OCI-LY7 (cell line): ENCODE data around the gene OR2A12.

Source experiments
- EZH2phosphoT487 ChIP-seq: fragments of 200-600 bp; sonication (generic); IDR thresholded peaks from 2 replicates; pipeline ENCODE4 v1.6.1; 2018; ENCODE audit warnings: low read depth, borderline replicate concordance, mild to moderate bottlenecking, mixed run types, antibody characterized with exemption, low read length, moderate library complexity, mixed read lengths
- TF ChIP-seq, protein P1 (sequence below): fragments of 200-600 bp; sonication (generic); conservative IDR thresholded peaks from 2 replicates; pipeline ENCODE4 v1.5.1; 2014; ENCODE audit warnings: mild to moderate bottlenecking, antibody characterized with exemption, low read length, moderate library complexity, mixed read lengths

DNA sequence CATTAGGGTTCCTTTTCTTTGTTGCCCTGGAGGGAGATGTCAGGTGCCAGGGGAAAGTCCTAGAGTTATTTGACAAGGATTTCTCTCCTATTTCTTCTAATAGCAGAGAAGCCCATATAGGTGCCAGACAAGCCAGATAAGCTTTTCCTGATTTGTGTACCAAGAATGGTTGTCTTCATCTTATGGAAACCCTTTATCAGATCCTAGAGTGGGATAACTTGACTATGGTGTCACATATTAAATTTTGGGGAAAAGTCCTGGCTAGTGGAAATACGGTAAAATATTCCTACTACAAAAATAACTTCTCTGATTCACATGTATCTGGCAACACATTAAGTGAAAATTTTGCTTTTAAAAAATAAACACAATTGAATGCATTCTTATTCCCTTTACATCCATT, 1.2 kb downstream of the OR2A12 start:
- TF ChIP-seq, protein P1, sequence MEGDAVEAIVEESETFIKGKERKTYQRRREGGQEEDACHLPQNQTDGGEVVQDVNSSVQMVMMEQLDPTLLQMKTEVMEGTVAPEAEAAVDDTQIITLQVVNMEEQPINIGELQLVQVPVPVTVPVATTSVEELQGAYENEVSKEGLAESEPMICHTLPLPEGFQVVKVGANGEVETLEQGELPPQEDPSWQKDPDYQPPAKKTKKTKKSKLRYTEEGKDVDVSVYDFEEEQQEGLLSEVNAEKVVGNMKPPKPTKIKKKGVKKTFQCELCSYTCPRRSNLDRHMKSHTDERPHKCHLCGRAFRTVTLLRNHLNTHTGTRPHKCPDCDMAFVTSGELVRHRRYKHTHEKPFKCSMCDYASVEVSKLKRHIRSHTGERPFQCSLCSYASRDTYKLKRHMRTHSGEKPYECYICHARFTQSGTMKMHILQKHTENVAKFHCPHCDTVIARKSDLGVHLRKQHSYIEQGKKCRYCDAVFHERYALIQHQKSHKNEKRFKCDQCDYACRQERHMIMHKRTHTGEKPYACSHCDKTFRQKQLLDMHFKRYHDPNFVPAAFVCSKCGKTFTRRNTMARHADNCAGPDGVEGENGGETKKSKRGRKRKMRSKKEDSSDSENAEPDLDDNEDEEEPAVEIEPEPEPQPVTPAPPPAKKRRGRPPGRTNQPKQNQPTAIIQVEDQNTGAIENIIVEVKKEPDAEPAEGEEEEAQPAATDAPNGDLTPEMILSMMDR = no peak
- no peak for TF ChIP-seq EZH2phosphoT487
